HFF-Myc (cell line): ENCODE results near the gene DCAF6.

Experiments used
- DNase-seq: peaks from one replicate; pipeline ENCODE4 v3.0.0-alpha.2; 2011; ENCODE audit warnings: low read depth; ENCODE audit errors: extremely low read depth
- H3K4me3 ChIP-seq: replicated peaks from 2 replicates; pipeline ENCODE4 v1.5.1; 2011; ENCODE audit warnings: low read depth, mild to moderate bottlenecking, control low read depth, low read length
- CTCF ChIP-seq: IDR thresholded peaks from 2 replicates; pipeline ENCODE4 v1.5.1; 2012; ENCODE audit warnings: mild to moderate bottlenecking, low read depth, low read length, control low read depth; ENCODE audit errors: missing control alignments

DCAF6 gene

GRCh38 chr1:167957710-167958109 is 21.2 kb downstream of the DCAF6 start:
- no peak for TF ChIP-seq CTCF
- no peak overlapping the region for H3K4me3 ChIP-seq
- no peak for DNase-seq

GRCh38 chr1:167964646-167965045 is 28.2 kb downstream of the DCAF6 start:
- no peak for DNase-seq
- H3K4me3 ChIP-seq, result no peak overlapping the region
- TF ChIP-seq CTCF, result no peak

GRCh38 chr1:167966050-167966449 is 29.6 kb downstream of the DCAF6 start:
- no peak for DNase-seq
- no peak overlapping the region for H3K4me3 ChIP-seq
- TF ChIP-seq CTCF, result no peak

GRCh38 chr1:167968569-167968968 is 32.1 kb downstream of the DCAF6 start:
- DNase-seq, result no peak
- no peak overlapping the region for H3K4me3 ChIP-seq
- no peak for TF ChIP-seq CTCF

GRCh38 chr1:167973832-167974231 is 37.3 kb downstream of the DCAF6 start:
- no peak for TF ChIP-seq CTCF
- no peak overlapping the region for H3K4me3 ChIP-seq
- no peak for DNase-seq

GRCh38 chr1:167974698-167975097 is 38.2 kb downstream of the DCAF6 start:
- DNase-seq, result no peak
- no peak overlapping the region for H3K4me3 ChIP-seq
- TF ChIP-seq CTCF, result no peak

GRCh38 chr1:167977245-167977644 is 40.8 kb downstream of the DCAF6 start:
- H3K4me3 ChIP-seq, result no peak overlapping the region
- no peak for TF ChIP-seq CTCF
- no peak for DNase-seq
